ENCODE results near the gene STRN4. TPM values are rescaled to one million over a fixed set of nuclear protein-coding genes. Genes with fewer than 3 reads are reported as not detected.

The STRN4 gene
- total and polyA plus RNA-seq, 9 of the 15 experiments (the other 6 are each of a cell fraction or from before 2014, with no cell fraction given), result 0.62 to 83.7 (median 36.9) TPM

- TF ChIP-seq YY1 (IDR thresholded peaks at IDR 0.05; ENCODE audit: borderline replicate concordance in 1 of 3, control insufficient read depth in 1 of 3, extremely low read depth in 1 of 3, insufficient read depth in 3 of 3, insufficient read length in 1 of 3, insufficient replicate concordance in 2 of 3, low read depth in 1 of 3, low read length in 2 of 3), result no peak
- peak; percentile 86 for TF ChIP-seq CHD4 (IDR thresholded peaks at IDR 0.05; ENCODE audit: insufficient read depth, insufficient replicate concordance, low read depth, low read length, poor library complexity, severe bottlenecking)
- TF ChIP-seq TCFL5 (CRISPR knock-in tag; conservative IDR thresholded peaks at IDR 0.05), result no peak
- no peak for TF ChIP-seq ZBTB7A (IDR thresholded peaks at IDR 0.05; ENCODE audit: borderline replicate concordance, control insufficient read depth, low read depth, low read length)
Measured at GRCh38 chr19:46698395-46699321, 47.6 kb downstream of the STRN4 start (continued).

GRCh38 chr19:46697204-46697960 is 48.9 kb downstream of the STRN4 start:
- H3K27me3 ChIP-seq (ENCODE audit: control insufficient read depth in 2 of 2, insufficient read depth in 2 of 2, low read length in 2 of 2), result no peaks in the 10 kb centered on the region
- H3K9ac ChIP-seq (ENCODE audit: insufficient read depth in 1 of 2, low read depth in 2 of 2, low read length in 2 of 2), result peak overlapping the region; percentile 51 to 87
- CTCF ChIA-PET (ENCODE audit: low intra/inter-chr PET ratio), result no interaction called here
- no peaks in the 10 kb centered on the region; the same call in 1 of the 2 replicates for H3K9me3 ChIP-seq (replicated peaks; ENCODE audit: control insufficient read depth, insufficient read depth, low read depth, low read length)
- peak; percentile 98 for FAIRE-seq
- peaks cover 12 to 21% of the 10 kb centered on the region in 2 experiments; a peak in 4 of 5 replicates for H3K4me1 ChIP-seq (replicated peaks in 1 of 2; ENCODE audit: control insufficient read depth in 2 of 2, insufficient read depth in 2 of 2, low read length in 2 of 2)
- intact Hi-C loops (cut with micrococcal nuclease), result no loop called here
- no TSS peak for BruUV-seq (replicated peaks)
- H2AFZ ChIP-seq (ENCODE audit: low read depth, low read length), result peak overlapping the region; percentile 75
- in situ Hi-C loops (cut with MboI), result no loop called here
- H4K20me1 ChIP-seq (replicated peaks; ENCODE audit: control insufficient read depth, insufficient read depth, low read length), result 0 out of 2 replicates have a peak, but pooled peaks cover 3% of the 10 kb centered on the region
- 2% methylated on average over 35 of the region's 39 CpGs for WGBS (ENCODE audit: insufficient coverage, low coverage, missing lambda C conversion rate)
- peak; percentile 99 for ATAC-seq
- no peaks in the 10 kb centered on the region for H3K9me1 ChIP-seq (ENCODE audit: control insufficient read depth, insufficient read depth, low read length)
- peaks cover 80% of the 10 kb centered on the region; the same call in 2 of the 3 replicates for H3K36me3 ChIP-seq (ENCODE audit: control insufficient read depth, insufficient read depth, low read length)
- peak overlapping the region; percentile 34 for H3K4me3 ChIP-seq
- peak overlapping the region; percentile 86 for H3K4me2 ChIP-seq (ENCODE audit: insufficient read depth, low read length)
- H3K79me2 ChIP-seq (ENCODE audit: control insufficient read depth, insufficient read depth, low read length), result peaks cover 12% of the 10 kb centered on the region; the same call in 2 of the 3 replicates
- H3K27ac ChIP-seq (ENCODE audit: extremely low read depth, low read depth, low read length), result peak overlapping the region; percentile 74
- POLR2A ChIA-PET, result interaction anchor here (0.7 to 1.7 kb wide), 10 partner anchors 8 to 295 kb away, joined by 3 to 5 read pairs (median 4); partner anchors contain the start of gene SLC1A5
- DNase-seq (ENCODE audit: extremely low read depth in 1 of 4, low spot score in 3 of 4), result peak; percentile 99 to 100 (median 100)
- TF ChIP-seq LEF1 (IDR thresholded peaks at IDR 0.05) (no peak), RNF219 (CRISPR knock-in tag; IDR thresholded peaks at IDR 0.05) (no peak), ZEB2 (IDR thresholded peaks at IDR 0.05) (no peak), XRCC4 (IDR thresholded peaks at IDR 0.05; ENCODE audit: extremely low read depth, insufficient read depth, insufficient read length) (no peak), JUN (IDR thresholded peaks at IDR 0.05; ENCODE audit: borderline replicate concordance, low read depth, low read length) (peak; percentile 4; the same call in 1 of the 2 replicates), JUN (CRISPR knock-in tag; IDR thresholded peaks at IDR 0.05; ENCODE audit: borderline replicate concordance) (no peak), CREBBP (IDR thresholded peaks at IDR 0.05; ENCODE audit: low read depth, low read length) (no peak), ZNF551 (CRISPR knock-in tag; IDR thresholded peaks at IDR 0.05) (no peak), MTA2 (IDR thresholded peaks at IDR 0.05; ENCODE audit: low read depth) (no peak), ATF4 (CRISPR knock-in tag; IDR thresholded peaks at IDR 0.05) (peak; percentile 83)
